ENCODE results near the gene SIX3.

Gene SIX3

GRCh38 chr2:44931198-44931780, 10.2 kb upstream of the SIX3 start:
- no peak for DNase-seq

- DNase-seq = no peak
Observed at GRCh38 chr2:44932079-44932478, 9.4 kb upstream of the SIX3 start.

- DNase-seq = no peak
Observed at GRCh38 chr2:44932564-44933392, 8.7 kb upstream of the SIX3 start.

- no peak for DNase-seq
Observed at GRCh38 chr2:44933434-44933951, 8.0 kb upstream of the SIX3 start.

- no peak for DNase-seq
Observed at GRCh38 chr2:44934038-44934982, 7.2 kb upstream of the SIX3 start.

GRCh38 chr2:44934983-44935728, 6.3 kb upstream of the SIX3 start:
- DNase-seq = no peak

GRCh38 chr2:44935729-44936098, 5.8 kb upstream of the SIX3 start:
- no peak for DNase-seq

GRCh38 chr2:44936275-44936674, 5.2 kb upstream of the SIX3 start:
- DNase-seq = no peak

GRCh38 chr2:44936715-44937687, 4.5 kb upstream of the SIX3 start:
- no peak for DNase-seq

- DNase-seq = no peak
Observed at GRCh38 chr2:44937688-44938240, 3.7 kb upstream of the SIX3 start.

GRCh38 chr2:44938287-44939105, 3.0 kb upstream of the SIX3 start:
- no peak for DNase-seq

GRCh38 chr2:44939106-44940048, 2.1 kb upstream of the SIX3 start:
- DNase-seq = no peak

GRCh38 chr2:44940049-44940494, 1.4 kb upstream of the SIX3 start:
- no peak for DNase-seq

GRCh38 chr2:44940732-44941464, 604 bp upstream of the SIX3 start:
- no peak for DNase-seq

- DNase-seq = no peak
Observed at GRCh38 chr2:44942304-44943030, 965 bp downstream of the SIX3 start.

- no peak for DNase-seq
Observed at GRCh38 chr2:44943031-44943692, 1.7 kb downstream of the SIX3 start.

GRCh38 chr2:44943693-44944101, 2.2 kb downstream of the SIX3 start:
- DNase-seq = no peak
